Measurements from ENCODE around the gene RNF214. TPM values are rescaled to one million over a fixed set of nuclear protein-coding genes. Genes with fewer than 3 reads are reported as not detected.

RNF214 gene
- total and polyA plus RNA-seq, 3 experiments from 2014 or later, result 25.1 to 35.0 (median 25.3) TPM

DNA sequence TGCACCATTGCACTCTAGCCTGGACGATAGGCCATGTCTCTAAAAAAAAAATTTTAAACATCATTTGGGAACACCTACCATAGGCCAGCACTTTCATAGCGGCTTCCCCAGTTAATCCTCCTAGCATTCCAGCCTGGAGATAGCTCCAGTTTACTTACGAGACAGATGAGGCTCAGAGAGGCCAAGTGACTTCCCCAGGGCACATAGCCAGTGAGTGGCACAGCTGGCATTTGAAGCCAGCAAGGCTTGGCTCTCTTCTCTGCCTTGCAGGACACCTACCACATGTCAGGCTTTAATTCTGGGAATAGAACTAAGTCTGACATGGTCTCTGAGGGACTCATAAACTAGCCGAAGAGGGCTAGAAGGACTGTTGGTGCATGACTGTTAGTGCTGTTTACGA, 38.2 kb upstream of the RNF214 start:
- Mint-ChIP-seq H3K36me3 (peaks cover 0 to 32% (median 4%) of the 10 kb centered on the region in 3 donors), H3K4me1 (peaks cover 0 to 5% (median 5%) of the 10 kb centered on the region in 3 donors), H3K9me3 (no peaks in the 10 kb centered on the region), H3K4me3 (no peak overlapping the region), H3K27ac (peak overlapping the region in 1 of 8 donors; percentile 1), H3K27me3 (no peaks in the 10 kb centered on the region)
- CTCF ChIA-PET, result interaction anchor here (0.8 kb wide), 1 partner anchor 16 kb away, joined by 4 read pairs; the partner anchor contains the start of gene SIDT2
- Histone ChIP-seq H3K27me3 (ENCODE audit: insufficient read depth, low read length, poor library complexity, severe bottlenecking) (no peaks in the 10 kb centered on the region), H3K27ac (ENCODE audit: low read depth, low read length) (no peak overlapping the region), H3K36me3 (ENCODE audit: insufficient read depth, low read length) (peaks cover 8% of the 10 kb centered on the region), H3K4me1 (ENCODE audit: insufficient read depth, low read length) (no peaks in the 10 kb centered on the region), H3K9me3 (ENCODE audit: low read length) (no peaks in the 10 kb centered on the region), H3K4me3 (ENCODE audit: low read length) (no peak overlapping the region)
- POLR2A ChIA-PET, result no interaction called here
- no peak for DNase-seq

DNA sequence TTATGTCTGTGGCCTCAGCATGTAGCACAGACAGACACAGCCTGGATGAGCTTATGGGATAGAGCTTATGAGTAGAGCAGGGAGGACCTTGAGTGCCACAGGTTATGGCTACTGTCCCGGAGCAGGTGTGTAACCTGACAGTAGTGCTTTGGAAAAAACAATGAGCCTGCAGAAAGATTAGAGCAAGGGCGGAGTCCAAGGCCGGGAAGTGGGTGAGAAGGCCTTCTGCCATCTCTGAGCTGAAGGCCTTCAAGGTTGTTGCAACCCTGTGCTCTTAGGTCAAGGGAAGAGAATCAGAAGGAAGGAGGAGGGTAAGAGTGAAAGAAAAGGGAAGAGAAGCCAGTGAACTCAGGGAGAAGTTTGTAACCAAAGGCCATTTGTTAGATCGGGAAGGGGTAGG, 37.2 kb upstream of the RNF214 start:
- no peaks in the 10 kb centered on the region for H3K4me1 ChIP-seq (ENCODE audit: insufficient read depth, low read length)
- H3K36me3 ChIP-seq (ENCODE audit: insufficient read depth, low read length), result no peaks in the 10 kb centered on the region
- no peak overlapping the region for H3K27ac ChIP-seq (ENCODE audit: low read depth, low read length)
- H3K9me3 ChIP-seq (ENCODE audit: low read length), result no peaks in the 10 kb centered on the region
- no peaks in the 10 kb centered on the region for H3K27me3 ChIP-seq (ENCODE audit: insufficient read depth, low read length, poor library complexity, severe bottlenecking)
- H3K27ac Mint-ChIP-seq, result peak overlapping the region in 4 of 8 donors; percentile 31 to 73 (median 62)
- no peaks in the 10 kb centered on the region for H3K9me3 Mint-ChIP-seq
- ChIA-PET POLR2A (interaction anchor here (0.6 kb wide), 1 partner anchor 19 kb away, joined by 7 read pairs; no protein-coding TSS in a partner anchor), CTCF (interaction anchor here (0.8 to 1.3 kb wide), 3 partner anchors 17 to 89 kb away, joined by 3 to 4 read pairs (median 3); partner anchors contain the start of gene SIDT2)
- no peak overlapping the region for H3K4me3 ChIP-seq (ENCODE audit: low read length)
- H3K4me1 Mint-ChIP-seq, result peaks cover 0 to 5% (median 5%) of the 10 kb centered on the region in 3 donors
- H3K4me3 Mint-ChIP-seq, result peak overlapping the region in 1 of 7 donors; percentile 18
- H3K36me3 Mint-ChIP-seq, result peaks cover 0 to 32% (median 4%) of the 10 kb centered on the region in 3 donors
- peak in 1 of 5 donors; percentile 7 for DNase-seq
- H3K27me3 Mint-ChIP-seq, result no peaks in the 10 kb centered on the region

DNA sequence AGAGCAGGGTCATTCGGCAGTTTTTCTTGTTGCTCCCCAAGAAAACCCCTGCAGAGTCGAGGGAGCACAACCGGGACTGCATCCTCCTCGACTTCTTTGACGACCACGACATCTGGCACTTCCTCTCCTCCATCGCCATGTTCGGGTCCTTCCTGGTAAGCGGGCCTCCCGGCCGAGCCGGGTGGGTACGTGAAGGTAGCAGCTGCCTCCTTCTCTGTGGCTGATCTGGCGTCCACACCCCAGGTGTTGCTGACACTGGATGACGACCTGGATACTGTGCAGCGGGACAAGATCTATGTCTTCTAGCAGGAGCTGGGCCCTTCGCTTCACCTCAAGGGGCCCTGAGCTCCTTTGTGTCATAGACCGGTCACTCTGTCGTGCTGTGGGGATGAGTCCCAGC, 36.7 kb upstream of the RNF214 start:
- H3K36me3 ChIP-seq (ENCODE audit: insufficient read depth, low read length), result no peaks in the 10 kb centered on the region
- Mint-ChIP-seq H3K27me3 (no peaks in the 10 kb centered on the region), H3K9me3 (no peaks in the 10 kb centered on the region), H3K27ac (peak overlapping the region in 5 of 8 donors; percentile 42 to 88 (median 71)), H3K36me3 (peaks cover 0 to 30% (median 4%) of the 10 kb centered on the region in 3 donors), H3K4me3 (no peak overlapping the region), H3K4me1 (peaks cover 0 to 7% (median 5%) of the 10 kb centered on the region in 3 donors)
- H3K4me1 ChIP-seq (ENCODE audit: insufficient read depth, low read length), result no peaks in the 10 kb centered on the region
- H3K27ac ChIP-seq (ENCODE audit: low read depth, low read length), result no peak overlapping the region
- ChIA-PET POLR2A (interaction anchor here (0.6 kb wide), 1 partner anchor 19 kb away, joined by 7 read pairs; no protein-coding TSS in a partner anchor), CTCF (interaction anchor here (0.9 to 1.3 kb wide), 2 partner anchors 16 to 89 kb away, joined by 3 read pairs; no protein-coding TSS in a partner anchor)
- H3K27me3 ChIP-seq (ENCODE audit: insufficient read depth, low read length, poor library complexity, severe bottlenecking), result no peaks in the 10 kb centered on the region
- DNase-seq, result no peak
- no peak overlapping the region for H3K4me3 ChIP-seq (ENCODE audit: low read length)
- no peaks in the 10 kb centered on the region for H3K9me3 ChIP-seq (ENCODE audit: low read length)

DNA sequence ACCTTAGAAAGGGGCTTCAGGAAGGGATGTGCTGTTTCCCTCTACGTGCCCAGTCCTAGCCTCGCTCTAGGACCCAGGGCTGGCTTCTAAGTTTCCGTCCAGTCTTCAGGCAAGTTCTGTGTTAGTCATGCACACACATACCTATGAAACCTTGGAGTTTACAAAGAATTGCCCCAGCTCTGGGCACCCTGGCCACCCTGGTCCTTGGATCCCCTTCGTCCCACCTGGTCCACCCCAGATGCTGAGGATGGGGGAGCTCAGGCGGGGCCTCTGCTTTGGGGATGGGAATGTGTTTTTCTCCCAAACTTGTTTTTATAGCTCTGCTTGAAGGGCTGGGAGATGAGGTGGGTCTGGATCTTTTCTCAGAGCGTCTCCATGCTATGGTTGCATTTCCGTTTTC, 35.5 kb upstream of the RNF214 start:
- H3K27me3 Mint-ChIP-seq, result no peaks in the 10 kb centered on the region
- Histone ChIP-seq H3K27ac (ENCODE audit: low read depth, low read length) (no peak overlapping the region), H3K4me3 (ENCODE audit: low read length) (no peak overlapping the region), H3K4me1 (ENCODE audit: insufficient read depth, low read length) (no peaks in the 10 kb centered on the region), H3K9me3 (ENCODE audit: low read length) (no peaks in the 10 kb centered on the region), H3K27me3 (ENCODE audit: insufficient read depth, low read length, poor library complexity, severe bottlenecking) (no peaks in the 10 kb centered on the region), H3K36me3 (ENCODE audit: insufficient read depth, low read length) (no peaks in the 10 kb centered on the region)
- peaks cover 0 to 7% (median 5%) of the 10 kb centered on the region in 3 donors for H3K4me1 Mint-ChIP-seq
- no peaks in the 10 kb centered on the region for H3K9me3 Mint-ChIP-seq
- ChIA-PET CTCF (no interaction called here), POLR2A (no interaction called here)
- H3K27ac Mint-ChIP-seq, result peak overlapping the region in 4 of 8 donors; percentile 19 to 88 (median 33)
- DNase-seq, result no peak
- no peak overlapping the region for H3K4me3 Mint-ChIP-seq
- peaks cover 0 to 29% (median 4%) of the 10 kb centered on the region in 3 donors for H3K36me3 Mint-ChIP-seq

DNA sequence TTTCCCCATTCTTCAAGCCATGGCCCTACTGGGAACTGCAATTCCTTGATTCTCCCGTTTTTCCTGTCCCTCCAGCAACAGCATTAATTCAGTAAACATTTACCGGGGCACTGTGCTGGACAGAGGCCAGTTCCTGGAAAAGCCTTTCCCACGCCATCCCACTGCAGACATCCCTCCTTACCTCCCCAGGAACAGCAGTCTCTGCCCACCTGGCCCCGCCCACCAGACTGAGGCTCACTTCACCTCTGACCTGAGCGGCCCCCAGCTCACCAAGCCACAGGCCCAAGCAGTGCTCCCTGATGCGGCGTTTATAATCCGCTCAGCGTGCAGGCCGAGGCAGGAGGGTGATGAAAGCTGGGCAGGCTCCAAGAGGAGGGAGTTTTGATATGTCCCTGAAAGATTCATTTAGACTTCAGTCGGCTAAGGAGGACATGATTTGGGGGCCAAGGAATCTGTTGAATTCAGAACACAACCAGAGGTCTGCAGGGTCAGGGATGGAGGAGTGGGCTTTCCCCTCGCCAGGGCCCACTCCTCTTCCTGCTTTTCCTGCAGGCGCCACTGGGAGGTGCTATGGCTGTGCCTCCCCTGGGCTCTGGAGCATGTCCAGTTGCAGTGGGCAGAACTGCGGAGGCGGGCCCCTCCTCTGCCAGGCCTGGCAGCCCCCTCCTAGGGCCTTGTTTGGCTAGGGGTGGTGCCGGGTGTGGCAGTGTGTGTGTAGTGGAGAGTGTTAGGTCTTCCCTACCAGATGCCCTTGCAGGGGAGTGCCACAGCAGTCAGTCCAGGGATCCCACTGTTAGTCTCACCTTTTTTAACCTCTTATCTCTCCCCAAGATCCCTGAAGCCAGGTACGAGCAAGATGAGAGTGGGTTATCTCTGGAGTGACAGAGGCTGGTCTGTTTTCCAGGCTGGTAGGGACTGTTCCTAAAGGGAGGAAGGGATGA, 34.7 kb upstream of the RNF214 start:
- CTCF ChIA-PET, result no interaction called here
- POLR2A ChIA-PET, result no interaction called here

DNA sequence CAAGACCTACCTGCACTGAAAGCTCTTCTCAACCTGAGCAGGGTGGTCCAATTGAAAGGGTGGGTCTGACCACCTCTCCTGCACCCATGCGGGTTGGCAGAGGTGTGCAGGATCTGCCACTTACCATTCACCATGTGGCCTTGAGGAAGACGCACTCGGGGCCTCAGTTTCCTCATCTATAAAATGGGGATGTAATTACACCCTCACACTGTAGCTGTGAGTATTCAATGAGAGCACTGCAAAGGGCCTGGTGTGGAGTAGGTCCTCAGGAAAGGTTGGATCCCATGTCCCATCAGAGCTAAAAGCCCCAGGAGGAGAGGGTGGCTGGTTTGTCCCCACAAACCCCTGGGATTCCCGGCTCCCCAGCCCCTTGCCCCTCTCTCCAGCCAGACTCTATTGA, 33.9 kb upstream of the RNF214 start:
- peaks cover 0 to 27% (median 4%) of the 10 kb centered on the region in 3 donors for H3K36me3 Mint-ChIP-seq
- H3K27me3 Mint-ChIP-seq, result no peaks in the 10 kb centered on the region
- no peak overlapping the region for H3K4me3 Mint-ChIP-seq
- H3K9me3 Mint-ChIP-seq, result no peaks in the 10 kb centered on the region
- Histone ChIP-seq H3K9me3 (ENCODE audit: low read length) (no peaks in the 10 kb centered on the region), H3K4me1 (ENCODE audit: insufficient read depth, low read length) (no peaks in the 10 kb centered on the region), H3K27me3 (ENCODE audit: insufficient read depth, low read length, poor library complexity, severe bottlenecking) (no peaks in the 10 kb centered on the region), H3K27ac (ENCODE audit: low read depth, low read length) (no peak overlapping the region), H3K36me3 (ENCODE audit: insufficient read depth, low read length) (no peaks in the 10 kb centered on the region), H3K4me3 (ENCODE audit: low read length) (no peak overlapping the region)
- H3K27ac Mint-ChIP-seq, result peak overlapping the region in 3 of 8 donors; percentile 10 to 47 (median 12)
- CTCF ChIA-PET, result no interaction called here
- DNase-seq, result no peak
- POLR2A ChIA-PET, result no interaction called here
- peaks cover 0 to 10% (median 8%) of the 10 kb centered on the region in 3 donors for H3K4me1 Mint-ChIP-seq

More for the DNA sequence above, 34.7 kb upstream of the RNF214 start:
- Histone ChIP-seq H3K4me1 (ENCODE audit: insufficient read depth, low read length) (no peaks in the 10 kb centered on the region), H3K9me3 (ENCODE audit: low read length) (no peaks in the 10 kb centered on the region), H3K4me3 (ENCODE audit: low read length) (no peak overlapping the region), H3K27me3 (ENCODE audit: insufficient read depth, low read length, poor library complexity, severe bottlenecking) (no peaks in the 10 kb centered on the region), H3K36me3 (ENCODE audit: insufficient read depth, low read length) (no peaks in the 10 kb centered on the region), H3K27ac (ENCODE audit: low read depth, low read length) (no peak overlapping the region)
- Mint-ChIP-seq H3K9me3 (no peaks in the 10 kb centered on the region), H3K27ac (peak overlapping the region in 2 of 8 donors; percentile 52 to 88), H3K36me3 (peaks cover 0 to 24% (median 4%) of the 10 kb centered on the region in 3 donors), H3K27me3 (no peaks in the 10 kb centered on the region), H3K4me1 (peaks cover 0 to 7% (median 5%) of the 10 kb centered on the region in 3 donors), H3K4me3 (no peak overlapping the region)
- DNase-seq, result no peak

DNA sequence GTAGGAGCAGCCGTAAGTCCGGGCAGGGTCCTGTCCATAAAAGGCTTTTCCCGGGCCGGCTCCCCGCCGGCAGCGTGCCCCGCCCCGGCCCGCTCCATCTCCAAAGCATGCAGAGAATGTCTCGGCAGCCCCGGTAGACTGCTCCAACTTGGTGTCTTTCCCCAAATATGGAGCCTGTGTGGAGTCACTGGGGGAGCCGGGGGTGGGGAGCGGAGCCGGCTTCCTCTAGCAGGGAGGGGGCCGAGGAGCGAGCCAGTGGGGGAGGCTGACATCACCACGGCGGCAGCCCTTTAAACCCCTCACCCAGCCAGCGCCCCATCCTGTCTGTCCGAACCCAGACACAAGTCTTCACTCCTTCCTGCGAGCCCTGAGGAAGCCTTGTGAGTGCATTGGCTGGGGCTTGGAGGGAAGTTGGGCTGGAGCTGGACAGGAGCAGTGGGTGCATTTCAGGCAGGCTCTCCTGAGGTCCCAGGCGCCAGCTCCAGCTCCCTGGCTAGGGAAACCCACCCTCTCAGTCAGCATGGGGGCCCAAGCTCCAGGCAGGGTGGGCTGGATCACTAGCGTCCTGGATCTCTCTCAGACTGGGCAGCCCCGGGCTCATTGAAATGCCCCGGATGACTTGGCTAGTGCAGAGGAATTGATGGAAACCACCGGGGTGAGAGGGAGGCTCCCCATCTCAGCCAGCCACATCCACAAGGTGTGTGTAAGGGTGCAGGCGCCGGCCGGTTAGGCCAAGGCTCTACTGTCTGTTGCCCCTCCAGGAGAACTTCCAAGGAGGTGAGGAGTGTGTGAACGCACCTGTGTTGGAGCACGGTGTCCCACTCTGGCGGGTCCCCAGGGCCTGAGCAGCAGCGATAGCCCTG, 33.2 kb upstream of the RNF214 start, which contains the start of gene TAGLN:
Gene TAGLN (plus strand): TSS at position 318 of the 863 bp plus-strand sequence. CDS start 3,644 bp downstream, outside the sequence.
- H3K36me3 ChIP-seq (ENCODE audit: insufficient read depth, low read length), result no peaks in the 10 kb centered on the region

More for the DNA sequence above, 33.2 kb upstream of the RNF214 start, which contains the start of gene TAGLN:
- Histone ChIP-seq H3K27me3 (ENCODE audit: insufficient read depth, low read length, poor library complexity, severe bottlenecking) (no peaks in the 10 kb centered on the region), H3K9me3 (ENCODE audit: low read length) (no peaks in the 10 kb centered on the region), H3K4me3 (ENCODE audit: low read length) (no peak within 1 kb of the TSS), H3K27ac (ENCODE audit: low read depth, low read length) (no peak within 1 kb of the TSS), H3K4me1 (ENCODE audit: insufficient read depth, low read length) (no peaks in the 10 kb centered on the region)
- peaks cover 0 to 34% (median 4%) of the 10 kb centered on the region in 3 donors for H3K36me3 Mint-ChIP-seq
- DNase-seq, result no peak
- ChIA-PET CTCF (no interaction called here), POLR2A (no interaction called here)
- peak within 1 kb of the TSS in 4 of 8 donors; percentile 46 to 76 (median 54) for H3K27ac Mint-ChIP-seq
- peaks cover 0 to 10% (median 9%) of the 10 kb centered on the region in 3 donors for H3K4me1 Mint-ChIP-seq
- no peaks in the 10 kb centered on the region for H3K9me3 Mint-ChIP-seq
- H3K4me3 Mint-ChIP-seq, result no peak within 1 kb of the TSS
- H3K27me3 Mint-ChIP-seq, result no peaks in the 10 kb centered on the region

All from CD8-positive, alpha-beta memory T cell (primary cell).